ENCODE data around the gene RABGAP1L. TPM values are rescaled to one million over a fixed set of nuclear protein-coding genes. Genes with fewer than 3 reads are reported as not detected.

Gene RABGAP1L
- total and polyA plus RNA-seq, 2 experiments from 2014 or later: 9.2 to 21.4 TPM

- no peaks in the 10 kb centered on the region for H3K36me3 ChIP-seq
- no peak overlapping the region for H3K4me3 ChIP-seq
- TF ChIP-seq, protein P1, sequence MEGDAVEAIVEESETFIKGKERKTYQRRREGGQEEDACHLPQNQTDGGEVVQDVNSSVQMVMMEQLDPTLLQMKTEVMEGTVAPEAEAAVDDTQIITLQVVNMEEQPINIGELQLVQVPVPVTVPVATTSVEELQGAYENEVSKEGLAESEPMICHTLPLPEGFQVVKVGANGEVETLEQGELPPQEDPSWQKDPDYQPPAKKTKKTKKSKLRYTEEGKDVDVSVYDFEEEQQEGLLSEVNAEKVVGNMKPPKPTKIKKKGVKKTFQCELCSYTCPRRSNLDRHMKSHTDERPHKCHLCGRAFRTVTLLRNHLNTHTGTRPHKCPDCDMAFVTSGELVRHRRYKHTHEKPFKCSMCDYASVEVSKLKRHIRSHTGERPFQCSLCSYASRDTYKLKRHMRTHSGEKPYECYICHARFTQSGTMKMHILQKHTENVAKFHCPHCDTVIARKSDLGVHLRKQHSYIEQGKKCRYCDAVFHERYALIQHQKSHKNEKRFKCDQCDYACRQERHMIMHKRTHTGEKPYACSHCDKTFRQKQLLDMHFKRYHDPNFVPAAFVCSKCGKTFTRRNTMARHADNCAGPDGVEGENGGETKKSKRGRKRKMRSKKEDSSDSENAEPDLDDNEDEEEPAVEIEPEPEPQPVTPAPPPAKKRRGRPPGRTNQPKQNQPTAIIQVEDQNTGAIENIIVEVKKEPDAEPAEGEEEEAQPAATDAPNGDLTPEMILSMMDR (IDR thresholded peaks at IDR 0.05; ENCODE audit: low read depth, low read length): no peak
- H3K27me3 ChIP-seq: no peaks in the 10 kb centered on the region
- no peak overlapping the region for H3K27ac ChIP-seq
- DNase-seq (ENCODE audit: low read depth in 1 of 2, low spot score in 1 of 2): no peak
- no peaks in the 10 kb centered on the region for H3K4me1 ChIP-seq (ENCODE audit: low read depth)
- H3K9me3 ChIP-seq (ENCODE audit: low read depth): no peaks in the 10 kb centered on the region
Measured at GRCh38 chr1:174946031-174946430, 786.7 kb downstream of the RABGAP1L start.

DNA sequence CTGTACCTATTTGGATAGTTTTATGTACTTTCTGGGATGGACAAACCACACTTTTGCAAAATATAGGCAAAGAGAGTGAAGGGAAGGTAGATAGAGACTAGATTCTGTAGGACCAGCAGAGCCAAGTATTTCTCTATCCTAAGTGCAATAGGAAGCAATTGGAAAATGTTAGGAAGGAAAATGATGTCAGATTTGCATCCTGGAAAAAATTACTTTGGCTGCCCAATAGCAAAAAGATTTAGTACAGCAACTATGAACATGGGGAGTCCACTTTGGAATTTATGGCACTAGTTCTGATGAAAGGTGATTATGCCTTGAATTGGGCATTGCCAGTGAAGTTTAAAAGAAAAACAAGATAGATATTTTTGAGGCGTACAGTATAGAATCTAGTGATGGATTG, 789.7 kb downstream of the RABGAP1L start:
- Histone ChIP-seq H3K4me1 (ENCODE audit: low read depth) (no peaks in the 10 kb centered on the region), H3K4me3 (no peak overlapping the region), H3K9me3 (ENCODE audit: low read depth) (no peaks in the 10 kb centered on the region), H3K27ac (no peak overlapping the region), H3K27me3 (no peaks in the 10 kb centered on the region), H3K36me3 (no peaks in the 10 kb centered on the region)
- TF ChIP-seq, protein P1 (IDR thresholded peaks at IDR 0.05; ENCODE audit: low read depth, low read length): no peak
- DNase-seq (ENCODE audit: low read depth in 1 of 2, low spot score in 1 of 2): no peak

- Histone ChIP-seq H3K27ac (no peak overlapping the region), H3K36me3 (no peaks in the 10 kb centered on the region), H3K27me3 (no peaks in the 10 kb centered on the region), H3K9me3 (ENCODE audit: low read depth) (no peaks in the 10 kb centered on the region), H3K4me3 (no peak overlapping the region), H3K4me1 (ENCODE audit: low read depth) (no peaks in the 10 kb centered on the region)
- TF ChIP-seq, protein P1 (IDR thresholded peaks at IDR 0.05; ENCODE audit: low read depth, low read length): no peak
- no peak for DNase-seq (ENCODE audit: low read depth in 1 of 2, low spot score in 1 of 2)
Measured at GRCh38 chr1:174949645-174950044, 790.3 kb downstream of the RABGAP1L start.

GRCh38 chr1:174953285-174954072, 794.2 kb downstream of the RABGAP1L start:
- H3K4me3 ChIP-seq: no peak overlapping the region
- TF ChIP-seq, protein P1 (IDR thresholded peaks at IDR 0.05; ENCODE audit: low read depth, low read length): no peak
- H3K27me3 ChIP-seq: no peaks in the 10 kb centered on the region
- no peaks in the 10 kb centered on the region for H3K36me3 ChIP-seq
- no peaks in the 10 kb centered on the region for H3K9me3 ChIP-seq (ENCODE audit: low read depth)
- DNase-seq (ENCODE audit: low read depth in 1 of 2, low spot score in 1 of 2): no peak
- H3K27ac ChIP-seq: no peak overlapping the region
- H3K4me1 ChIP-seq (ENCODE audit: low read depth): no peaks in the 10 kb centered on the region

- H3K27ac ChIP-seq: no peak overlapping the region
Measured at GRCh38 chr1:174954073-174954460, 794.7 kb downstream of the RABGAP1L start.

More at GRCh38 chr1:174954073-174954460, 794.7 kb downstream of the RABGAP1L start:
- TF ChIP-seq, protein P1 (IDR thresholded peaks at IDR 0.05; ENCODE audit: low read depth, low read length): no peak
- H3K27me3 ChIP-seq: no peaks in the 10 kb centered on the region
- H3K9me3 ChIP-seq (ENCODE audit: low read depth): no peaks in the 10 kb centered on the region
- no peak for DNase-seq (ENCODE audit: low read depth in 1 of 2, low spot score in 1 of 2)
- H3K36me3 ChIP-seq: no peaks in the 10 kb centered on the region
- no peaks in the 10 kb centered on the region for H3K4me1 ChIP-seq (ENCODE audit: low read depth)
- no peak overlapping the region for H3K4me3 ChIP-seq

Measured in cardiac muscle cell (in vitro differentiated cells and primary cell).